GM21367 (cell line): Measurements from ENCODE around the gene MAPKAPK2.

Source experiments
- ATAC-seq: cut with Tn5 transposase; IDR thresholded peaks from one replicate; pipeline ENCODE4 v1.9.1; 2021; ENCODE audit not compliant: unreplicated experiment

The MAPKAPK2 gene

GRCh38 chr1:206660136-206660535, 24.6 kb upstream of the MAPKAPK2 start:
- ATAC-seq: no peak

- no peak for ATAC-seq
These were observed 23.4 kb upstream of the MAPKAPK2 start for GRCh38 chr1:206661161-206661820.

GRCh38 chr1:206662396-206663092, 22.2 kb upstream of the MAPKAPK2 start:
- ATAC-seq: no peak

GRCh38 chr1:206663362-206663761, 21.3 kb upstream of the MAPKAPK2 start:
- no peak for ATAC-seq

GRCh38 chr1:206663832-206664652, 20.7 kb upstream of the MAPKAPK2 start:
- peak; percentile 48 for ATAC-seq

GRCh38 chr1:206664740-206665139, 20.0 kb upstream of the MAPKAPK2 start:
- ATAC-seq: no peak

GRCh38 chr1:206666031-206666561, 18.6 kb upstream of the MAPKAPK2 start:
- ATAC-seq: no peak

- no peak for ATAC-seq
These were observed 17.6 kb upstream of the MAPKAPK2 start for GRCh38 chr1:206666954-206667665.

GRCh38 chr1:206668351-206668750, 16.4 kb upstream of the MAPKAPK2 start:
- ATAC-seq: no peak

GRCh38 chr1:206668874-206669410, 15.8 kb upstream of the MAPKAPK2 start:
- no peak for ATAC-seq

- ATAC-seq: no peak
These were observed 12.6 kb upstream of the MAPKAPK2 start for GRCh38 chr1:206672011-206672688.

- no peak for ATAC-seq
These were observed 11.6 kb upstream of the MAPKAPK2 start for GRCh38 chr1:206672844-206673758.

- no peak for ATAC-seq
These were observed 10.5 kb upstream of the MAPKAPK2 start for GRCh38 chr1:206674236-206674635.

GRCh38 chr1:206674745-206675175, 9.9 kb upstream of the MAPKAPK2 start:
- ATAC-seq: no peak

- no peak for ATAC-seq
These were observed 8.2 kb upstream of the MAPKAPK2 start for GRCh38 chr1:206676499-206676898.

- ATAC-seq: no peak
These were observed 6.2 kb upstream of the MAPKAPK2 start for GRCh38 chr1:206678490-206678889.

- peak; percentile 73 for ATAC-seq
These were observed 4.9 kb upstream of the MAPKAPK2 start for GRCh38 chr1:206679738-206680211.

- ATAC-seq: no peak
These were observed 4.4 kb upstream of the MAPKAPK2 start for GRCh38 chr1:206680279-206680678.

- ATAC-seq: no peak
These were observed 3.3 kb upstream of the MAPKAPK2 start for GRCh38 chr1:206681359-206681758.
